NCI-H526 treated with DMSO at 0.1 percent for 48 hours (cell line): Measurements from ENCODE around the gene BNIP2.
A peak's percentile ranks its signal among the peaks of the same experiment; 100 is the strongest.

Source experiments
- DNase-seq: peaks from one replicate; lab custom pipeline; 2025; lab: John Stamatoyannopoulos, UW

The BNIP2 gene

DNA sequence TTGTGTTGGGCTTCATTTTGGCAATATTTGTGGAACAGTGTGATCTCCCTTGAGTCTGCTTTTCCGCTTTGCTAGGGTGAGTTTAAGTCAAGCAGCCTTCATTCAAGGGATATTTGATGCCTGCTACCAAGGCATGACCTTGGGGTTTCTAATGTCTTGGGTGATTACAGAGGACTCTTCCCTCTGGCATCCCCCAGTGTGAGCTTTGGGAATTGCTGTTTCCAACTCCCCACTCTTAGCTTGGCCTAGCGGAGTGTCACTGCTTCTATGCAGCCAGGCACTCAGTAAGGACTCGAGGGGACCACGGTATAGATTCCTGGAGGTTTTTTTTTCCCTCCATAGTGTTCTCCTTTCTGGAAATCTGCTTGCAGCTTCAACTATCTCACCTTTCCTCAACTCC is 56.4 kb downstream of the BNIP2 start:
- peak; percentile 4 for DNase-seq

- no peak for DNase-seq
Measured at GRCh38 chr15:59622289-59622688, 66.8 kb downstream of the BNIP2 start.

GRCh38 chr15:59618406-59618805 is 70.7 kb downstream of the BNIP2 start:
- no peak for DNase-seq

DNA sequence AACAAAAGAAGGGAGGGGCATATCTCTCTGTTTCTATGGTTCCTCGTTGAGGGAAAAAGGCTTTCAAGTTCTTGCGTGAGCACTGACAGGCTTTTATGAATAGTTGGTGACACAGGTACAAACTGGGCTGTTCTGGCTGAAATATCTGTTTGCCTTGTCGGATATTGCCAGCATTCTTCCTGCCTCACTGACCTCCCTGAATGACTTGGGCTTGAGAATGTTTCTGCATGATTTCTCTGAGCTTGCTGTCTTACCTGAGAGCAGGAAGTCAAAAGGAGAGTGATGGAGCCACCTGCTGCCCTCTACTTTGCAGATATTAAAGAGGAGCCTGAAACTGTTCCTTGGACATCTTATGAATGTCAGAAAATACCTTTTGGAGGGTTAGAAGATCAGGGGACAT is 72.7 kb downstream of the BNIP2 start:
- DNase-seq, result peak; percentile 7

GRCh38 chr15:59615661-59616060 is 73.5 kb downstream of the BNIP2 start:
- no peak for DNase-seq

GRCh38 chr15:59614153-59614552 is 75.0 kb downstream of the BNIP2 start:
- DNase-seq, result no peak

DNA sequence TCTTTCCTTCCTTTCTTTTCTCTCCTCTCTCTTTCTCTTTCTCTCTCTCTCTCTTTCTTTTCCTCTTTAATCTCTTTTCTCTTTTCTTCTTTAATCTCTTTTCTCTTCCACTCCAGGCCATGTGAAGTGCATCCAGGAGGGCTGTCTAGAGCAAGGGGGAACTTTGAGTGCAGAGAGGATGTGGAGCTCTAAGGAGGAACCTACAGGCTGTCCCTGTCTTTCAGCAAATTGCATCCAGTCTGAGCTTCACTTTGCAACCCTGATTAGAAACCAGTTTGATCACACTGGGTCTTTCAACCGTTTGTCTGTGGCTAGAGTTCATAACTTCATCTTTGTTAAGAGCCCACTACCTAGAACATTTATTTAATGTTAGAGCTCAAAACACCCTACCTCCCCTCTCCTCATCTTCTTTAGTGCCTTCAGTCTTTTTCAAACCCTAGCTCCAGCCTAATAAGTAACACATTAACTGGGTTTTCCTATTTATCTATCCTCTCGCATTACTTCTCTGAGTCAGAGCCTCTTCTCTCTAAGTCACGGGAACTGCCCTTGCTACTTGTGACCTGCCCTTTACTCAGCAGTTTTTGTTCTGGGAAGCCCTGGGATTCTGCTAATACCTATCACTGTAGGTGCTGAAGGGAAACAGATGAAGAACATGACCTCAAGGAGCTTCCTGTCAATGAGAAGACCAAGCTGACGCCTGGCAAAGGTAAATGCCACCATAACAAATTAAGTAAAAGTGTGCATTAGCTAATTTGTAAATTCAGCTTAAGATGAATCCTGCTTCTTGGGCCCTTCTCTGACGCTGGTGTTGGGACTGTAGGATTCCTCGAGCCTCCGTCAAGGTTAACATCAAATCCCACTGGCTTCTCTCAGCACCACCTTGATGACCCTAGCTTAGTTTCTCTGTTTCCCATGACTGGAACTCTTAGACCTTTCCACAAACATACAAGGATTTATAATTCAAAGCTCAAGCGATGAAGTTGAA is 77.6 kb downstream of the BNIP2 start, which contains the start of gene GCNT3:
Gene GCNT3, plus strand, starts transcription at position 508 of the 985 bp plus-strand sequence. CDS start 6,456 bp downstream, outside the sequence.
- no peak for DNase-seq

- DNase-seq, result no peak
Measured at GRCh38 chr15:59609730-59610712, 79.1 kb downstream of the BNIP2 start.
